Chondrocyte (in vitro differentiated cells): ENCODE results near the gene ZNF32. TPM values are rescaled to one million over a fixed set of nuclear protein-coding genes. Genes with fewer than 3 reads are reported as not detected.

Experiments
- DNase-seq: peaks from one replicate; pipeline ENCODE4 v3.0.0; 2021; ENCODE audit warnings: mixed read lengths, low spot score
- H3K27ac Mint-ChIP-seq: one replicate; pipeline ENCODE4 v1.8.0; 2021; ENCODE audit warnings: mild to moderate bottlenecking, moderate library complexity, mixed read lengths; ENCODE audit not compliant: unreplicated experiment
- H3K27me3 Mint-ChIP-seq: 2 replicates; pipeline ENCODE4 v1.8.0; 2021; ENCODE audit warnings: low read depth, mixed read lengths
- H3K36me3 Mint-ChIP-seq: 2 replicates; pipeline ENCODE4 v1.8.0; 2021; ENCODE audit warnings: low read depth, mixed read lengths
- H3K4me1 Mint-ChIP-seq: 2 replicates; pipeline ENCODE4 v1.8.0; 2021; ENCODE audit warnings: low read depth, mild to moderate bottlenecking, mixed read lengths
- H3K4me3 Mint-ChIP-seq: one replicate; pipeline ENCODE4 v1.8.0; 2021; ENCODE audit warnings: mild to moderate bottlenecking, moderate library complexity, mixed read lengths; ENCODE audit not compliant: unreplicated experiment
- H3K9me3 Mint-ChIP-seq: 2 replicates; pipeline ENCODE4 v1.8.0; 2021; ENCODE audit warnings: low read depth, mixed read lengths
- total RNA-seq: library from RNA; stranded (reverse); gene quantifications from 3 replicates; pipeline ENCODE4 v1.2.1, GENCODE V29; 2021
- TF ChIP-seq, protein P1 (sequence below): fragments of 200-600 bp; sonication (generic); IDR thresholded peaks from 2 replicates; pipeline ENCODE4 v1.5.0; 2021; ENCODE audit warnings: antibody characterized with exemption, mild to moderate bottlenecking, moderate library complexity

ZNF32 gene
- total RNA-seq, 1 donor from 2014 or later, result 40.3 TPM

- no peaks in the 10 kb centered on the region for H3K9me3 Mint-ChIP-seq
- H3K27ac Mint-ChIP-seq, result no peak overlapping the region
- no peaks in the 10 kb centered on the region for H3K27me3 Mint-ChIP-seq
- TF ChIP-seq, protein P1, sequence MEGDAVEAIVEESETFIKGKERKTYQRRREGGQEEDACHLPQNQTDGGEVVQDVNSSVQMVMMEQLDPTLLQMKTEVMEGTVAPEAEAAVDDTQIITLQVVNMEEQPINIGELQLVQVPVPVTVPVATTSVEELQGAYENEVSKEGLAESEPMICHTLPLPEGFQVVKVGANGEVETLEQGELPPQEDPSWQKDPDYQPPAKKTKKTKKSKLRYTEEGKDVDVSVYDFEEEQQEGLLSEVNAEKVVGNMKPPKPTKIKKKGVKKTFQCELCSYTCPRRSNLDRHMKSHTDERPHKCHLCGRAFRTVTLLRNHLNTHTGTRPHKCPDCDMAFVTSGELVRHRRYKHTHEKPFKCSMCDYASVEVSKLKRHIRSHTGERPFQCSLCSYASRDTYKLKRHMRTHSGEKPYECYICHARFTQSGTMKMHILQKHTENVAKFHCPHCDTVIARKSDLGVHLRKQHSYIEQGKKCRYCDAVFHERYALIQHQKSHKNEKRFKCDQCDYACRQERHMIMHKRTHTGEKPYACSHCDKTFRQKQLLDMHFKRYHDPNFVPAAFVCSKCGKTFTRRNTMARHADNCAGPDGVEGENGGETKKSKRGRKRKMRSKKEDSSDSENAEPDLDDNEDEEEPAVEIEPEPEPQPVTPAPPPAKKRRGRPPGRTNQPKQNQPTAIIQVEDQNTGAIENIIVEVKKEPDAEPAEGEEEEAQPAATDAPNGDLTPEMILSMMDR, result no peak
- no peak overlapping the region for H3K4me3 Mint-ChIP-seq
- H3K36me3 Mint-ChIP-seq, result no peaks in the 10 kb centered on the region
- H3K4me1 Mint-ChIP-seq, result peaks cover 6% of the 10 kb centered on the region
- DNase-seq, result no peak
Observed at GRCh38 chr10:43655311-43655710, 6.6 kb upstream of the ZNF32 start.

DNA sequence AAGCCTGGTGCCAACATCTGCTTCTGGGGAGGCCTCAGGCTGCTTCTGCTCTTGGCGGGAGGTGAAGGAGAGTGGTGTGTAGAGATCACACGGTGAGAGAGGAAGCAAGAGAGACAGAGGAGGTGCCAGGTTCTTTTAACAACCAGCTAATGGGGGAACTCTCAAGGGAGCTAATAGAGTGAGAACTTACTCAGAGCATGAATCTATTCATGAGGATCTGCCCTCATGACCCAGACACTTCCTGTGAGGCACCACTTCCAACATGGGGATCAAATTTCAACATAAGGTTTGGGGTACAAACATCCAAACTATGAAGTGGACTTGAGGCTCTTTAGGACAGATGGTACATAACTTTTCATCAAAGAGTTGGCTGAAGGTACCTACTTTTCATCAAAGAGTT, 5.1 kb upstream of the ZNF32 start:
- Mint-ChIP-seq H3K36me3 (no peaks in the 10 kb centered on the region), H3K4me1 (peaks cover 15% of the 10 kb centered on the region), H3K9me3 (no peaks in the 10 kb centered on the region), H3K27ac (no peak overlapping the region), H3K4me3 (no peak overlapping the region), H3K27me3 (no peaks in the 10 kb centered on the region)
- no peak for DNase-seq
- TF ChIP-seq, protein P1, result no peak

DNA sequence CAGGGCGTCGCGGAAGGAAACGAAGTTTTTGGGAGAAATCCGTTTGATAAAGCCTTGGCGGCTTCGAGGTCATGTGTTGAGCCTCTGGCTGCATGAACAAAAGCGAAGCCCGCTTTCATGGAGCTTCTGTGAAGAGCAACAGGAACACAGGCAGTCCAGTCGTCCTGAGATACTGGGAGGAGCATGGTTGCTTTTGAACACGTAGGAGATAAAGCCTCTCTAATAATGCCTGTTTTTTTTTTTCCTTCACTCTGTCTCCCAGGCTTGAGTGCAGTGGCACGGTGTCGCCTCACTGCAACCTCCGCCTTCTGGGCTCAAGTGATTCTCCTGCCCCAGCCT, 473 bp upstream of the ZNF32 start:
- DNase-seq, result no peak
- H3K4me3 Mint-ChIP-seq, result peak overlapping the region; percentile 97
- H3K27me3 Mint-ChIP-seq, result no peaks in the 10 kb centered on the region
- peaks cover 29% of the 10 kb centered on the region for H3K36me3 Mint-ChIP-seq
- H3K9me3 Mint-ChIP-seq, result peaks cover 29% of the 10 kb centered on the region
- peak overlapping the region; percentile 89 for H3K27ac Mint-ChIP-seq
- peaks cover 20% of the 10 kb centered on the region for H3K4me1 Mint-ChIP-seq
- TF ChIP-seq, protein P1, result no peak

DNA sequence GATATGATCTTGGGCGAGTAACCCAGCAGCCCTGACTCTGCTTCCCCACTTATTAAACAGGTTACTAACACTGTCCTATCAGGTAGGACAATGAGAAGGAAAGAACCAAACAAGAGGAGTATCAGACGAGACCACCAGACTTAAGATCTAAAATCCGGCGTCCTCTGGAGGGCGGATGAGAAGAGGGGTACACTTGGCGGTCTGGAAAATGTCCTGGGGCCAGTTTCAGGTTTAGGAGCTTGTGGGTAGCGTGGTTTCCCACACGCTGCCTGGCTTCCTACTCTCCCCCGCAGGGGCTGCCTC, 635 bp downstream of the ZNF32 start:
- Mint-ChIP-seq H3K4me1 (peaks cover 15% of the 10 kb centered on the region), H3K36me3 (peaks cover 39% of the 10 kb centered on the region), H3K4me3 (peak overlapping the region; percentile 97), H3K27me3 (no peaks in the 10 kb centered on the region), H3K27ac (peak overlapping the region; percentile 61), H3K9me3 (peaks cover 35% of the 10 kb centered on the region)
- TF ChIP-seq, protein P1, result no peak
- no peak for DNase-seq

GRCh38 chr10:43647576-43647975, 1.1 kb downstream of the ZNF32 start:
- Mint-ChIP-seq H3K4me1 (peaks cover 15% of the 10 kb centered on the region), H3K9me3 (peaks cover 39% of the 10 kb centered on the region), H3K27me3 (no peaks in the 10 kb centered on the region), H3K36me3 (peaks cover 43% of the 10 kb centered on the region), H3K4me3 (peak overlapping the region; percentile 97), H3K27ac (peak overlapping the region; percentile 61)
- TF ChIP-seq, protein P1, result no peak
- DNase-seq, result no peak
